ENCODE measurements around the gene PRR12.

The PRR12 gene

GRCh38 chr19:49590071-49590970 lies 661 bp upstream of the PRR12 start:
- peak overlapping the region; percentile 84 for H3K4me3 Mint-ChIP-seq
- H3K9me3 Mint-ChIP-seq, result no peaks in the 10 kb centered on the region
- intact Hi-C loops (cut with micrococcal nuclease), result loop anchor here (1.0 to 2.0 kb wide), 3 partner anchors 10 to 86 kb away; partner anchors contain the start of genes NOSIP, PRMT1 and SCAF1
- peaks cover 3% of the 10 kb centered on the region for H3K27me3 Mint-ChIP-seq
- peaks cover 42% of the 10 kb centered on the region for H3K4me1 Mint-ChIP-seq (ENCODE audit: low read depth)
- H3K36me3 Mint-ChIP-seq (ENCODE audit: low read depth), result peaks cover 29% of the 10 kb centered on the region
- H3K27ac Mint-ChIP-seq, result peak overlapping the region; percentile 82

- H3K9me3 Mint-ChIP-seq, result no peaks in the 10 kb centered on the region
- H3K27me3 Mint-ChIP-seq, result peaks cover 3% of the 10 kb centered on the region
- H3K4me1 Mint-ChIP-seq (ENCODE audit: low read depth), result peaks cover 42% of the 10 kb centered on the region
- H3K36me3 Mint-ChIP-seq (ENCODE audit: low read depth), result peaks cover 45% of the 10 kb centered on the region
- intact Hi-C loops (cut with micrococcal nuclease), result loop anchor here (2.0 kb wide), 1 partner anchor 85 kb away; the partner anchor contains the start of gene PRMT1
- H3K4me3 Mint-ChIP-seq, result peak overlapping the region; percentile 84
- H3K27ac Mint-ChIP-seq, result peak overlapping the region; percentile 82
Measured at GRCh38 chr19:49591731-49592485, 926 bp downstream of the PRR12 start.

- Mint-ChIP-seq H3K9me3 (no peaks in the 10 kb centered on the region), H3K27me3 (peaks cover 3% of the 10 kb centered on the region), H3K36me3 (ENCODE audit: low read depth) (peaks cover 52% of the 10 kb centered on the region), H3K4me3 (peak overlapping the region; percentile 84), H3K27ac (peak overlapping the region; percentile 82), H3K4me1 (ENCODE audit: low read depth) (peaks cover 42% of the 10 kb centered on the region)
- intact Hi-C loops (cut with micrococcal nuclease), result no loop called here
Measured at GRCh38 chr19:49592486-49593232, 1.7 kb downstream of the PRR12 start.

DNA sequence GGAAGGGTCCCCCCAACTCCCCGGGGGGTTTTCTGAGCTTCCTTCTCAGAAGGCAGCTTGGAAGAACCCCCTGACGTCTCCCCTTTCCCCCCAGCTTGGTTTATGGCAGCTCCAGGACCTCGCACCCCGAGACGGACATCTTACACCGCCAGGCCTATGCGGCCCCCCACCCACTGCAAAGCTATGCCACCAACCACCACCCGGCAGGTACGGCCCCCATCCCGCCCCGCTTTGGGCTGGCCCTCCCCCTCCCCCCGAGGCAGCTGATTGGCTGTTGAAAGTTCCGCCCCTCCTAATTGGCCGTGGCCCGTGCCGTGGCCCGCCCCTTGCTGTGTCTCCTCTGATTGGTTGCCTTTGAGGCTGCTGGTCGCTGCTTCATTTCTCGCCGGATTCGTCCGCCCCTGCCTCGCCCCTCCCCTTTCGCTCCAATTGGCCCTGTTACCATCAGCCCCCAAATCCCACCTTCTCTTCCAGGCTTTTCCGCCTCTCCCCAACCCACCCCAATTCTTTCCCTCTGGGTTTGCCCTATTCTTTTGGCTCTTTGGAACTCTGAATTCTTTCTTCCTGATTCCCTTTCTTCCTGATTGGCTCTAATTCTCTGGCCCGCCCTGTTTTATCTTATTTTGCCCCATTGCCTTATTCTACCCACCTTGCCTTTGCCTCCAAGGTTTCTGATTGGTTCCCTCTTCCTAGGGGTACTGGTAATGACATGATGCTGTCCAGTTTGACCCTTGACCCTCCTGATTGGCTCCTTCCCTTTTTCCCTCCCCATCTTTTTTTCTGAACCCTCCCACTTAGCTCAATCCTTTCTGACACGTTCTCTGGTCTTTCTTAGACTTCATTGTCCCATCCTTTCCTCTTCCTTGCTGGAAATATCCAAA lies 2.5 kb downstream of the PRR12 start:
- Mint-ChIP-seq H3K36me3 (ENCODE audit: low read depth) (peaks cover 60% of the 10 kb centered on the region), H3K27me3 (peaks cover 3% of the 10 kb centered on the region), H3K9me3 (no peaks in the 10 kb centered on the region), H3K4me3 (peak overlapping the region; percentile 84), H3K4me1 (ENCODE audit: low read depth) (peaks cover 44% of the 10 kb centered on the region), H3K27ac (peak overlapping the region; percentile 82)
- intact Hi-C loops (cut with micrococcal nuclease), result no loop called here

- Mint-ChIP-seq H3K4me1 (ENCODE audit: low read depth) (peaks cover 50% of the 10 kb centered on the region), H3K9me3 (no peaks in the 10 kb centered on the region), H3K4me3 (peak overlapping the region; percentile 84), H3K27me3 (no peaks in the 10 kb centered on the region), H3K36me3 (ENCODE audit: low read depth) (peaks cover 69% of the 10 kb centered on the region), H3K27ac (peak overlapping the region; percentile 82)
- intact Hi-C loops (cut with micrococcal nuclease), result no loop called here
Measured at GRCh38 chr19:49594157-49594992, 3.4 kb downstream of the PRR12 start.

DNA sequence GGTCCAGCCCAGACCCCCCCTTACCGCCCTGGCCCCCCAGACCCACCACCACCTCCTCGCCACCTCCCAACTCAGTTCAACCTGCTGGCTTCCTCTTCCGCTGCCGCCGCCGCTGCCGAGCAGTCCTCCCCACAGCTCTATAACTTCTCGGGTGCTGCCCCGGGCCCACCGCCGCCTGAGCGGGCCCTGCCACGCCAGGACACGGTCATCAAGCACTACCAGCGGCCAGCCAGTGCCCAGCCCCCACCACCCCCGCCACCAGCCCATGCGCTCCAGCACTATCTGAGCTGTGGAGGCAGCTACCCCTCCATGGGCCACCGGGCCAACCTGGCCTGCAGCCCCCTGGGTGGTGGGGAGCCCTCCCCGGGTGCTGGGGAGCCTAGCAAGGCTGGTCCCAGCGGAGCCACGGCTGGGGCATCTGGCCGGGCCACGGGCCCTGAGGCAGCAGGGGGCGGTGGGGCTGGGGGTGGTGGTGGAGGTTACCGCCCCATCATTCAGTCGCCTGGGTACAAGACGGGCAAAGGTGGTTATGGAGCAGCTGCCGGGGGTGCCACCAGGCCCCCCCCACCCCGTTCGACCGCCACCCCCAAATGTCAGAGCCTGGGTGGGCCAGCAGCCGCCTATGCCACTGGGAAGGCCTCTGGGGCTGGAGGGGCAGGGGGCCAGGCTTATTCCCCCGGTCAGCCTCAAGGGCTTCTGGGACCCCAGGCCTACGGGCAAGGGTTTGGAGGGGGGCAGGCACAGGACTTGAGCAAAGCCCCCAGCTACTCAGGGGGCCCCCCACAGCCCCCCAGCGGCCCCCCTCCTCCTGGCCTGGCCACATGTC lies 4.2 kb downstream of the PRR12 start:
- H3K27me3 Mint-ChIP-seq, result no peaks in the 10 kb centered on the region
- no peak overlapping the region for H3K4me3 Mint-ChIP-seq
- intact Hi-C loops (cut with micrococcal nuclease), result no loop called here
- H3K36me3 Mint-ChIP-seq (ENCODE audit: low read depth), result peaks cover 73% of the 10 kb centered on the region
- peak overlapping the region; percentile 82 for H3K27ac Mint-ChIP-seq
- no peaks in the 10 kb centered on the region for H3K9me3 Mint-ChIP-seq
- H3K4me1 Mint-ChIP-seq (ENCODE audit: low read depth), result peaks cover 47% of the 10 kb centered on the region

DNA sequence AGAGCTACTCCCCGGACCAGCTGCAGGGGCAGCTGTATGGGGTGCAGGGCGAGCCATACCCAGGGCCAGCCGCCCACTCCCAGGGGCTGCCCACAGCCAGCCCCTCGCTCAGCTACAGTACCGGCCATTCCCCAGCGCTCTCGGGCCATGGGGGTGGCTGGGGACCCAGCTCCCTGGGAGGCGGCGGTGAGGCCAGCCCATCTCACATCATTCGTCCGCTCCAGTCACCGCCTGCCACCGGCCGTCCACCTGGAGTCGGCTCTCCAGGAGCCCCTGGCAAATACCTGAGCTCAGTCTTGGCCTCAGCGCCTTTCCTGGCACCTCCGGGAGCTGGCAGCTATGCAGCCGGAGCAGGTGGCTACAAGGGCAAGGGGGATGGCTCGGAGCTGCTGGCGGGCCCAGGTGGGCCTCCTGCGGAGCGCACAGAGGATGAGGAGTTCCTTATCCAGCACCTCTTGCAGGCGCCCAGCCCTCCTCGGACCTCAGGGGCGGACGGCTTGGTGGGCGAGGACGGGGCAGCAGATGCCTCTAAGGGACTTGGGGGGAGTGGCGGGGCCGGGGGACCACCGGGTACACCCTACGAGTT lies 4.9 kb downstream of the PRR12 start:
- Mint-ChIP-seq H3K27me3 (no peaks in the 10 kb centered on the region), H3K4me3 (no peak overlapping the region), H3K4me1 (ENCODE audit: low read depth) (peaks cover 46% of the 10 kb centered on the region), H3K27ac (no peak overlapping the region), H3K36me3 (ENCODE audit: low read depth) (peaks cover 75% of the 10 kb centered on the region), H3K9me3 (no peaks in the 10 kb centered on the region)
- intact Hi-C loops (cut with micrococcal nuclease), result no loop called here

GRCh38 chr19:49596407-49596806 lies 5.4 kb downstream of the PRR12 start:
- Mint-ChIP-seq H3K9me3 (no peaks in the 10 kb centered on the region), H3K36me3 (ENCODE audit: low read depth) (peaks cover 79% of the 10 kb centered on the region), H3K27ac (no peak overlapping the region), H3K27me3 (no peaks in the 10 kb centered on the region), H3K4me1 (ENCODE audit: low read depth) (peaks cover 46% of the 10 kb centered on the region), H3K4me3 (no peak overlapping the region)
- intact Hi-C loops (cut with micrococcal nuclease), result no loop called here

DNA sequence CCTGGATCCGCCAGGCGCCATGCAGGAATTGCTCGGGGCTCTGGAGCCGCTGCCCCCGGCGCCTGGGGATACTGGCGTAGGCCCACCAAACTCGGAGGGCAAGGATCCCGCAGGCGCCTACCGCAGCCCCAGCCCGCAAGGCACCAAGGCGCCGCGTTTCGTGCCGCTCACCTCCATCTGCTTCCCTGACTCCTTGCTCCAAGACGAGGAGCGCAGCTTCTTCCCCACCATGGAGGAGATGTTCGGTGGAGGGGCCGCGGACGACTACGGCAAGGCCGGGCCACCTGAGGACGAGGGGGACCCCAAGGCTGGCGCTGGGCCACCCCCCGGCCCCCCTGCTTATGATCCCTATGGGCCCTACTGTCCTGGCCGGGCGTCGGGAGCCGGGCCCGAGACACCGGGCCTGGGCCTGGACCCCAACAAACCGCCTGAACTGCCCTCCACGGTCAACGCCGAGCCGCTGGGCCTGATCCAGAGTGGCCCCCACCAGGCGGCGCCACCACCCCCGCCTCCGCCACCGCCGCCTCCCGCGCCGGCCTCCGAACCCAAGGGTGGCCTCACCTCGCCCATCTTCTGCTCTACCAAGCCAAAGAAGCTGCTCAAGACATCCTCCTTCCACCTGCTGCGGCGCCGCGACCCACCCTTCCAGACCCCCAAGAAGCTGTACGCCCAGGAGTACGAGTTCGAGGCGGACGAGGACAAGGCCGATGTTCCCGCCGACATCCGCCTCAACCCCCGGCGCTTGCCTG lies 6.1 kb downstream of the PRR12 start:
- no peak overlapping the region for H3K27ac Mint-ChIP-seq
- H3K9me3 Mint-ChIP-seq, result no peaks in the 10 kb centered on the region
- no peaks in the 10 kb centered on the region for H3K27me3 Mint-ChIP-seq
- peaks cover 42% of the 10 kb centered on the region for H3K4me1 Mint-ChIP-seq (ENCODE audit: low read depth)
- H3K4me3 Mint-ChIP-seq, result no peak overlapping the region
- H3K36me3 Mint-ChIP-seq (ENCODE audit: low read depth), result peaks cover 87% of the 10 kb centered on the region
- intact Hi-C loops (cut with micrococcal nuclease), result no loop called here

GRCh38 chr19:49597703-49597974 lies 6.7 kb downstream of the PRR12 start:
- H3K27ac Mint-ChIP-seq, result no peak overlapping the region
- H3K4me3 Mint-ChIP-seq, result no peak overlapping the region
- no peaks in the 10 kb centered on the region for H3K27me3 Mint-ChIP-seq
- intact Hi-C loops (cut with micrococcal nuclease), result no loop called here
- H3K9me3 Mint-ChIP-seq, result no peaks in the 10 kb centered on the region
- H3K4me1 Mint-ChIP-seq (ENCODE audit: low read depth), result peaks cover 37% of the 10 kb centered on the region
- peaks cover 92% of the 10 kb centered on the region for H3K36me3 Mint-ChIP-seq (ENCODE audit: low read depth)

All from dendritic cell treated with granulocyte-macrophage colony-stimulating factor and Interleukin-4, amounts not matched to agents 40 ng/mL and 50 ng/mL, for 4 days (primary cell).